Keratinocyte (primary cell): Measurements from ENCODE around the gene FRMPD4.
A peak's percentile ranks its signal among the peaks of the same experiment; 100 is the strongest.

Source experiments
- EZH2 ChIP-seq: IDR thresholded peaks from one replicate; pipeline ENCODE4 v1.6.1; 2012; ENCODE audit warnings: inconsistent platforms, mild to moderate bottlenecking, low read length, moderate library complexity
- TF ChIP-seq, protein P1 (sequence below), 3 experiments: IDR thresholded peaks in 1 of 3; conservative IDR thresholded peaks in 1 of 3; optimal IDR thresholded peaks in 1 of 3; 2 replicates in 2 of 3; 3 replicates in 1 of 3; pipeline versions ENCODE3 to v1.5.1; 2011; ENCODE audit warnings: low read length in 3 of 3, mild to moderate bottlenecking in 3 of 3, moderate library complexity in 2 of 3, control low read depth in 1 of 3, inconsistent platforms in 1 of 3; ENCODE audit not compliant: insufficient read depth in 2 of 3; ENCODE audit errors: extremely low read depth in 1 of 3

DNA sequence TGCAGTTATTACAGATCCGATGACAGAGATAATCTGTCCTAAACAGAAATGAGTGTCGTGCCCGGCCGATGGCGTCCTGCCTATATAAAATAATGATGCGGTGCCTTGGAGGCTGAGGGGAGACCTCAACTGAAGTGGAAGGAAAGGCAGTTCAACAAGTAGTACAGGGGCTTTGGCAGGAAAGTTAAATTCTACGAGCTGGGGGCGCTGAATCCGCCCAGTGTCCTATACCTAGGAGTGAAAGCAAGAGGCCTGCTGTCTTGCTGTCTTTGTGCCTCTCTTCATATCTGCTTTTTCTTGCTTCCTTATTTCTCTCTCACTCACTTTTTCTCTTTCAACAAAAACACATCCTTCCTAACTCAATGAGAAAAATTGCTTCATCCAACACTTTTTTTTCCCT is 570.8 kb downstream of the FRMPD4 start:
- TF ChIP-seq, protein P1, sequence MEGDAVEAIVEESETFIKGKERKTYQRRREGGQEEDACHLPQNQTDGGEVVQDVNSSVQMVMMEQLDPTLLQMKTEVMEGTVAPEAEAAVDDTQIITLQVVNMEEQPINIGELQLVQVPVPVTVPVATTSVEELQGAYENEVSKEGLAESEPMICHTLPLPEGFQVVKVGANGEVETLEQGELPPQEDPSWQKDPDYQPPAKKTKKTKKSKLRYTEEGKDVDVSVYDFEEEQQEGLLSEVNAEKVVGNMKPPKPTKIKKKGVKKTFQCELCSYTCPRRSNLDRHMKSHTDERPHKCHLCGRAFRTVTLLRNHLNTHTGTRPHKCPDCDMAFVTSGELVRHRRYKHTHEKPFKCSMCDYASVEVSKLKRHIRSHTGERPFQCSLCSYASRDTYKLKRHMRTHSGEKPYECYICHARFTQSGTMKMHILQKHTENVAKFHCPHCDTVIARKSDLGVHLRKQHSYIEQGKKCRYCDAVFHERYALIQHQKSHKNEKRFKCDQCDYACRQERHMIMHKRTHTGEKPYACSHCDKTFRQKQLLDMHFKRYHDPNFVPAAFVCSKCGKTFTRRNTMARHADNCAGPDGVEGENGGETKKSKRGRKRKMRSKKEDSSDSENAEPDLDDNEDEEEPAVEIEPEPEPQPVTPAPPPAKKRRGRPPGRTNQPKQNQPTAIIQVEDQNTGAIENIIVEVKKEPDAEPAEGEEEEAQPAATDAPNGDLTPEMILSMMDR (optimal IDR thresholded peaks at IDR 0.05 in 1 of 3, IDR thresholded peaks at IDR 0.05 in 1 of 3, conservative IDR thresholded peaks at IDR 0.05 in 1 of 3; ENCODE audit: extremely low read depth in 1 of 3, insufficient read depth in 2 of 3, low read length in 3 of 3), result peak in 1 of 3 experiments; percentile 43
- TF ChIP-seq EZH2, result no peak
